HepG2 (cell line): ENCODE data around the gene GALR3. TPM values are rescaled to one million over a fixed set of nuclear protein-coding genes. Genes with fewer than 3 reads are reported as not detected.
A peak's percentile ranks its signal among the peaks of the same experiment; 100 is the strongest.

Experiments
- EEA1 ChIP-seq: sonication (generic); formaldehyde crosslinking; IDR thresholded peaks from 2 replicates; pipeline ENCODE4 v1.5.1; 2020; ENCODE audit warnings: mild to moderate bottlenecking, missing genetic modification reagents, borderline replicate concordance
- ISL2 ChIP-seq: sonication (generic); formaldehyde crosslinking; IDR thresholded peaks from 2 replicates; pipeline ENCODE4 v1.5.0; 2020; ENCODE audit warnings: missing genetic modification reagents
- KLF13 ChIP-seq: sonication (generic); formaldehyde crosslinking; IDR thresholded peaks from 2 replicates; pipeline ENCODE4 v1.4.0; 2020; ENCODE audit warnings: mild to moderate bottlenecking, missing genetic modification reagents
- MEIS2 ChIP-seq: sonication (generic); formaldehyde crosslinking; IDR thresholded peaks from 2 replicates; pipeline ENCODE4 v1.9.0; 2021; ENCODE audit warnings: mild to moderate bottlenecking, missing genetic modification reagents
- MXI1 ChIP-seq: IDR thresholded peaks from 3 replicates; pipeline ENCODE4 v1.6.1; 2012; ENCODE audit warnings: low read depth, low read length, inconsistent platforms, borderline replicate concordance
- NR2F1 ChIP-seq, 2 experiments: fragments of 450-650 bp in 1 of 2; formaldehyde crosslinking in 1 of 2; IDR thresholded peaks; 2 replicates each; pipeline versions ENCODE4 v1.5.0 to v1.6.1; 2016 to 2020; ENCODE audit warnings: mild to moderate bottlenecking in 1 of 2, missing compliant biosample characterization in 1 of 2, missing genetic modification reagents in 1 of 2, moderate library complexity in 1 of 2
- ZNF577 ChIP-seq: sonication (generic); formaldehyde crosslinking; IDR thresholded peaks from 2 replicates; pipeline ENCODE4 v1.4.0; 2020; ENCODE audit warnings: mild to moderate bottlenecking, low read depth, missing genetic modification reagents, borderline replicate concordance
- polyA plus RNA-seq, 8 experiments: library from polyadenylated mRNA; depleted of rRNA in 3 of 8; stranded (reverse) in 7 of 8; unstranded in 1 of 8; fragments of >200 nt; fragmentation: Illumina TruSeq in 4 of 8; extraction: Trizol in 4 of 8; gene quantifications; 2 replicates each; pipeline versions ENCODE4 v1.2.1 to v1.2.3, GENCODE V29; 2011 to 2016; ENCODE audit warnings: low read depth in 4 of 8, missing spikeins in 1 of 8, mixed read lengths in 1 of 8; ENCODE audit not compliant: insufficient read depth in 1 of 8
- total RNA-seq, 5 experiments: library from RNA; depleted of rRNA; stranded (reverse); fragments of >200 nt; fragmentation: Illumina TruSeq; extraction: Trizol; gene quantifications; 2 replicates each; pipeline ENCODE4 v1.2.3, GENCODE V29; 2016; ENCODE audit warnings: low read depth in 1 of 5
- TF ChIP-seq, protein P1 (sequence below), 2 experiments: sonication (generic) in 1 of 2; formaldehyde crosslinking in 1 of 2; IDR thresholded peaks; 2 replicates each; pipeline versions ENCODE4 v1.6.1 to v1.9.0; 2014 to 2022; ENCODE audit warnings: antibody characterized with exemption in 1 of 2, borderline replicate concordance in 1 of 2, inconsistent platforms in 1 of 2, low read depth in 1 of 2, missing genetic modification reagents in 1 of 2
- TF ChIP-seq, protein P2 (sequence below): sonication (generic); formaldehyde crosslinking; IDR thresholded peaks from 2 replicates; pipeline ENCODE4 v1.4.0; 2020; ENCODE audit warnings: missing genetic modification reagents
- TF ChIP-seq, protein P3 (sequence below): sonication (generic); formaldehyde crosslinking; IDR thresholded peaks from 2 replicates; pipeline ENCODE4 v1.8.0; 2022; ENCODE audit warnings: mild to moderate bottlenecking, missing genetic modification reagents, borderline replicate concordance
- TF ChIP-seq, protein P4 (sequence below): sonication (generic); formaldehyde crosslinking; conservative IDR thresholded peaks from 2 replicates; pipeline ENCODE4 v1.8.0; 2022; ENCODE audit warnings: missing genetic modification reagents

The GALR3 gene
- total and polyA plus RNA-seq, 2 of the 13 experiments (the other 11 are each of a cell fraction or from before 2014, with no cell fraction given): 0.13 TPM; not detected in 1

DNA sequence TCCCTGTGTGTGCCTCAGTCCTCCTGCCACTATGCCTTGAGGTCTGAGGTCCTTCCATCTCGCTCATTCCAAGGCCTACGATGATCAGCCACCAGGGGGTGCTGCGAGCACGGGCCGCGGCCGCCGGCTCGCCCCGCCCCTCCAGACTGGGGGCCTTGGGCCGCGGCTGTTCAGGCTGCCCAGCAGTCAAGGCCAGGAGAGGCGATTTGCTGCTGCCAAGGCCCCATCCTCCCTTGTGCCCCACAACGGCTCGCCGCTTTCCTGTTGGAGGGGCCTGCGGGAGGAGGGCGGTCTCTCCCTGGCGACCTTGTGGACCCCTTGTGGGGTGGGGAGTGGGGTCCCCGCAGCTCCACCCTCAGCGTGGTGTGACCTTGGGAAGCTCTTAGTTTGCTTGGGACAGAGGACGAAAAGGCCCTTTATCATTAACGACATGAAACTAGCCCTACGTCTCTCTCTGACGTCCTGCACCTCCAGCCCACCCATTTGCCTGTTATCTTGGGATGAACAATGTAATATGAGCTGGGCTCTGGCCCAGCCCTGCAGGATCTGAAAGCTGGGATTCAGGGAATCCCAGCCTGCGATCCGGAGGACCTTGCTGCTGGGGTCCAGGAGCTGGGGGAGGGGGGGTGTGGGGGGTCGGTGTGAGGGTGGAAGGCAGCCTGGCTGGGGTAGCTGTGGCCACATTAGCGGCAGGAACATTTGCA lies 5.3 kb upstream of the GALR3 start (continued):
- TF ChIP-seq, protein P1, sequence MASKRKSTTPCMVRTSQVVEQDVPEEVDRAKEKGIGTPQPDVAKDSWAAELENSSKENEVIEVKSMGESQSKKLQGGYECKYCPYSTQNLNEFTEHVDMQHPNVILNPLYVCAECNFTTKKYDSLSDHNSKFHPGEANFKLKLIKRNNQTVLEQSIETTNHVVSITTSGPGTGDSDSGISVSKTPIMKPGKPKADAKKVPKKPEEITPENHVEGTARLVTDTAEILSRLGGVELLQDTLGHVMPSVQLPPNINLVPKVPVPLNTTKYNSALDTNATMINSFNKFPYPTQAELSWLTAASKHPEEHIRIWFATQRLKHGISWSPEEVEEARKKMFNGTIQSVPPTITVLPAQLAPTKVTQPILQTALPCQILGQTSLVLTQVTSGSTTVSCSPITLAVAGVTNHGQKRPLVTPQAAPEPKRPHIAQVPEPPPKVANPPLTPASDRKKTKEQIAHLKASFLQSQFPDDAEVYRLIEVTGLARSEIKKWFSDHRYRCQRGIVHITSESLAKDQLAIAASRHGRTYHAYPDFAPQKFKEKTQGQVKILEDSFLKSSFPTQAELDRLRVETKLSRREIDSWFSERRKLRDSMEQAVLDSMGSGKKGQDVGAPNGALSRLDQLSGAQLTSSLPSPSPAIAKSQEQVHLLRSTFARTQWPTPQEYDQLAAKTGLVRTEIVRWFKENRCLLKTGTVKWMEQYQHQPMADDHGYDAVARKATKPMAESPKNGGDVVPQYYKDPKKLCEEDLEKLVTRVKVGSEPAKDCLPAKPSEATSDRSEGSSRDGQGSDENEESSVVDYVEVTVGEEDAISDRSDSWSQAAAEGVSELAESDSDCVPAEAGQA (IDR thresholded peaks at IDR 0.05; ENCODE audit: low read depth): peak; percentile 32; the same call in 1 of the 2 replicates
- TF ChIP-seq, protein P1 (CRISPR knock-in tag; IDR thresholded peaks at IDR 0.05; ENCODE audit: borderline replicate concordance): no peak
- peak; percentile 65; the same call in 1 of the 2 replicates for TF ChIP-seq ISL2
- TF ChIP-seq ZNF577 (CRISPR knock-in tag): no peak
- TF ChIP-seq KLF13: 0 out of 2 replicates have a peak, but pooled peaks have one; percentile 32
- TF ChIP-seq, protein P2, sequence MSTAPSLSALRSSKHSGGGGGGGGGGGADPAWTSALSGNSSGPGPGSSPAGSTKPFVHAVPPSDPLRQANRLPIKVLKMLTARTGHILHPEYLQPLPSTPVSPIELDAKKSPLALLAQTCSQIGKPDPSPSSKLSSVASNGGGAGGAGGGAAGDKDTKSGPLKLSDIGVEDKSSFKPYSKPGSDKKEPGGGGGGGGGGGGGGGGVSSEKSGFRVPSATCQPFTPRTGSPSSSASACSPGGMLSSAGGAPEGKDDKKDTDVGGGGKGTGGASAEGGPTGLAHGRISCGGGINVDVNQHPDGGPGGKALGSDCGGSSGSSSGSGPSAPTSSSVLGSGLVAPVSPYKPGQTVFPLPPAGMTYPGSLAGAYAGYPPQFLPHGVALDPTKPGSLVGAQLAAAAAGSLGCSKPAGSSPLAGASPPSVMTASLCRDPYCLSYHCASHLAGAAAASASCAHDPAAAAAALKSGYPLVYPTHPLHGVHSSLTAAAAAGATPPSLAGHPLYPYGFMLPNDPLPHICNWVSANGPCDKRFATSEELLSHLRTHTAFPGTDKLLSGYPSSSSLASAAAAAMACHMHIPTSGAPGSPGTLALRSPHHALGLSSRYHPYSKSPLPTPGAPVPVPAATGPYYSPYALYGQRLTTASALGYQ (CRISPR knock-in tag): peak; percentile 63; the same call in 1 of the 2 replicates
- peak; percentile 84; the same call in 1 of the 2 replicates for TF ChIP-seq MEIS2 (CRISPR knock-in tag)
- TF ChIP-seq MXI1: peak; percentile 56; the same call in 1 of the 3 replicates
- TF ChIP-seq, protein P3, sequence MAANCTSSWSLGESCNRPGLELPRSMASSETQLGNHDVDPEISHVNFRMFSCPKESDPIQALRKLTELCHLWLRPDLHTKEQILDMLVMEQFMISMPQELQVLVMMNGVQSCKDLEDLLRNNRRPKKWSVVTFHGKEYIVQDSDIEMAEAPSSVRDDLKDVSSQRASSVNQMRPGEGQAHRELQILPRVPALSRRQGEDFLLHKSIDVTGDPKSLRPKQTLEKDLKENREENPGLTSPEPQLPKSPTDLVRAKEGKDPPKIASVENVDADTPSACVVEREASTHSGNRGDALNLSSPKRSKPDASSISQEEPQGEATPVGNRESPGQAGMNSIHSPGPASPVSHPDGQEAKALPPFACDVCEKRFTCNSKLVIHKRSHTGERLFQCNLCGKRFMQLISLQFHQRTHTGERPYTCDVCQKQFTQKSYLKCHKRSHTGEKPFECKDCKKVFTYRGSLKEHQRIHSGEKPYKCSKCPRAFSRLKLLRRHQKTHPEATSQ (CRISPR knock-in tag): 0 out of 2 replicates have a peak, but pooled peaks have one; percentile 31
- peak in 1 of 2 experiments; percentile 62; a peak in 1 of 4 replicates for TF ChIP-seq NR2F1 (CRISPR knock-in tag; IDR thresholded peaks at IDR 0.05)
- TF ChIP-seq EEA1 (CRISPR knock-in tag): 0 out of 2 replicates have a peak, but pooled peaks have one; percentile 21
- TF ChIP-seq, protein P4, sequence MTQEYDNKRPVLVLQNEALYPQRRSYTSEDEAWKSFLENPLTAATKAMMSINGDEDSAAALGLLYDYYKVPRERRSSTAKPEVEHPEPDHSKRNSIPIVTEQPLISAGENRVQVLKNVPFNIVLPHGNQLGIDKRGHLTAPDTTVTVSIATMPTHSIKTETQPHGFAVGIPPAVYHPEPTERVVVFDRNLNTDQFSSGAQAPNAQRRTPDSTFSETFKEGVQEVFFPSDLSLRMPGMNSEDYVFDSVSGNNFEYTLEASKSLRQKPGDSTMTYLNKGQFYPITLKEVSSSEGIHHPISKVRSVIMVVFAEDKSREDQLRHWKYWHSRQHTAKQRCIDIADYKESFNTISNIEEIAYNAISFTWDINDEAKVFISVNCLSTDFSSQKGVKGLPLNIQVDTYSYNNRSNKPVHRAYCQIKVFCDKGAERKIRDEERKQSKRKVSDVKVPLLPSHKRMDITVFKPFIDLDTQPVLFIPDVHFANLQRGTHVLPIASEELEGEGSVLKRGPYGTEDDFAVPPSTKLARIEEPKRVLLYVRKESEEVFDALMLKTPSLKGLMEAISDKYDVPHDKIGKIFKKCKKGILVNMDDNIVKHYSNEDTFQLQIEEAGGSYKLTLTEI (CRISPR knock-in tag): no peak
